Measurements from ENCODE around the gene ST7.

Gene ST7

DNA sequence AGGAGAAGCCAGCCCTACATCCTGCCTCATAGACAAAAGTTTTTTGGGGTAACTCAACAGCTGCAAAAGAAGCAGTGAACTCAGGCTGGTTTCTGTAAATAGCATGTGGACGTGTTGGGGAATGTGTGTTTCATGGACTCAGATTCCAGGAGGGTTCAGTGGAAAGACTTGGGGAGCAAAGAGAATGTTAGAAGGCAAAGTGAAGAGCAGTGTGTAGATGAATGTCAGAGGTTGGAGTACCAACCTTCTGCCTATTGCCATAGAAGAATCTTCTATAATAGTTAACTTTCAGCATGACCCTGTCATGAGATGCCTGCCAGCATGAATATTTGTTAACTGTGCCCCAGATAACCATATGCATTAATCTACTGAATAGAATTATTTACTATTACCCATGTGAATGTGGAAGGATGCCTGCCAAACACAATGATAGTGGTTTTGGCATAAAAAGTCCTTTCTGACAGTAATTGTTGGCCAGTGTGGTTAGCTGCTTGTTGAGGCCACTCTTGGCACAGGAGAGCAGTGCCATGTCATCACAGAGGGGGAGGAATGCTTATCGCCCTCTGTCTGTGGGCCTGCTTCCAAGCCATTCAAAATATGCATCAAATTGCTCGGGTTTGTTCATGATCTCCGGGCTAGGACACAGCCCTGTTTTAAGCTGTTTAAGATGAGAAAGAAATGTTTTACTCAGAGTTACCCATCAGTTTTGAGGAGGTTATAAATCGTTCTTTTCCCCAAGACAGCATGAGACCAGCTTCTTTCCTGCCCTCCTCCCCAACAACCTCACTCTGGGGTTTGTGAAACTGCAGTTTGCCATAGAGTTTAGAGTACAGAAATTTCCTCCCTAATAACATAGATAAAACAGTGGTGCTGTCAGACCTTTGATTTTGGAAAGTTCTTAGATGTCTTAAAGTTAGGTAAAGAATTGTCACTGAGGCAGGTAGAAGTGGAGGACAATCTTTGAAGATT is 204.2 kb downstream of the ST7 start:
- POLR2A ChIA-PET = no interaction called here
- DNase-seq (ENCODE audit: extremely low spot score) = no peak

GRCh38 chr7:117158941-117159697 is 205.8 kb downstream of the ST7 start:
- ChIA-PET POLR2A (interaction anchor here (0.9 kb wide), 1 partner anchor 8 kb away, joined by 3 read pairs; no protein-coding TSS in a partner anchor), CTCF (no interaction called here)
- DNase-seq (ENCODE audit: extremely low spot score) = no peak
- TF ChIP-seq FOXK2 (IDR thresholded peaks at IDR 0.05) = no peak

More for the DNA sequence above, 204.2 kb downstream of the ST7 start:
- CTCF ChIA-PET = no interaction called here
- no peak for TF ChIP-seq ARNT (IDR thresholded peaks at IDR 0.05)
- no peak for TF ChIP-seq L3MBTL2 (conservative IDR thresholded peaks at IDR 0.05)
- no peak for TF ChIP-seq TARDBP (IDR thresholded peaks at IDR 0.05)
- no peak for TF ChIP-seq LEF1 (IDR thresholded peaks at IDR 0.05; ENCODE audit: borderline replicate concordance)

GRCh38 chr7:117163101-117163500 is 209.8 kb downstream of the ST7 start:
- ChIA-PET POLR2A (no interaction called here), CTCF (no interaction called here)
- TF ChIP-seq FOXK2 (IDR thresholded peaks at IDR 0.05) (no peak), SUZ12 (IDR thresholded peaks at IDR 0.05) (no peak), HDGF (IDR thresholded peaks at IDR 0.05; ENCODE audit: borderline replicate concordance) (no peak), LEF1 (IDR thresholded peaks at IDR 0.05; ENCODE audit: borderline replicate concordance) (no peak), ZNF384 (IDR thresholded peaks at IDR 0.05) (no peak), ARNT (IDR thresholded peaks at IDR 0.05) (no peak), CTBP1 (IDR thresholded peaks at IDR 0.05; ENCODE audit: borderline replicate concordance) (no peak), L3MBTL2 (conservative IDR thresholded peaks at IDR 0.05) (no peak), NFRKB (IDR thresholded peaks at IDR 0.05) (no peak), TARDBP (IDR thresholded peaks at IDR 0.05) (no peak), ELF4 (IDR thresholded peaks at IDR 0.05) (no peak), BHLHE40 (IDR thresholded peaks at IDR 0.05; ENCODE audit: borderline replicate concordance) (no peak), FOXM1 (IDR thresholded peaks at IDR 0.05; ENCODE audit: borderline replicate concordance) (no peak)
- TF ChIP-seq, protein P1, sequence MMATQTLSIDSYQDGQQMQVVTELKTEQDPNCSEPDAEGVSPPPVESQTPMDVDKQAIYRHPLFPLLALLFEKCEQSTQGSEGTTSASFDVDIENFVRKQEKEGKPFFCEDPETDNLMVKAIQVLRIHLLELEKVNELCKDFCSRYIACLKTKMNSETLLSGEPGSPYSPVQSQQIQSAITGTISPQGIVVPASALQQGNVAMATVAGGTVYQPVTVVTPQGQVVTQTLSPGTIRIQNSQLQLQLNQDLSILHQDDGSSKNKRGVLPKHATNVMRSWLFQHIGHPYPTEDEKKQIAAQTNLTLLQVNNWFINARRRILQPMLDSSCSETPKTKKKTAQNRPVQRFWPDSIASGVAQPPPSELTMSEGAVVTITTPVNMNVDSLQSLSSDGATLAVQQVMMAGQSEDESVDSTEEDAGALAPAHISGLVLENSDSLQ (IDR thresholded peaks at IDR 0.05) = no peak
- DNase-seq (ENCODE audit: extremely low spot score) = no peak

DNA sequence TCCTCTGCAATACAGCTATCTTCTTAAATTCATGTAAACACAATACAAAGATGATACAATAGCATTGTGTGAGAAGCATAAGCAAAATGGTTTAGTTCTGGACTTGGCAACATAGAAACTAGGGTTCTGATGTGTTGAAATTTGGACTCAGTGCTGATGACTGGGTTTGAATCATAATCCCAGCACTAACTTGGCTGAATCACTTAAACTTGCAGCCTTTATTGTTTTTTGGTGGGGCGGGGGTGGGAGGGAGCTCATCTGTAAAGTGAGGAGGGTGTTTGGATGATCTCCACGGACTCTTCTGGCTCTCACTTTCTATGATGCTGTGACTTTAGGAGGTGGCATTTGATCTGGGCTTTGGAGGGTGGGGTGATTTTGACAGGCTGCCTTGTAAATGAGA is 211.3 kb downstream of the ST7 start:
- ChIA-PET CTCF (no interaction called here), POLR2A (no interaction called here)
- no peak for TF ChIP-seq L3MBTL2 (conservative IDR thresholded peaks at IDR 0.05)
- TF ChIP-seq FOXM1 (IDR thresholded peaks at IDR 0.05; ENCODE audit: borderline replicate concordance) = no peak
- TF ChIP-seq TARDBP (IDR thresholded peaks at IDR 0.05) = no peak
- no peak for TF ChIP-seq ELF4 (IDR thresholded peaks at IDR 0.05)
- DNase-seq (ENCODE audit: extremely low spot score) = no peak

GRCh38 chr7:117165656-117166055 is 212.4 kb downstream of the ST7 start:
- no peak for TF ChIP-seq ARNT (IDR thresholded peaks at IDR 0.05)
- TF ChIP-seq, protein P1 (IDR thresholded peaks at IDR 0.05) = no peak
- TF ChIP-seq TARDBP (IDR thresholded peaks at IDR 0.05) = no peak
- DNase-seq (ENCODE audit: extremely low spot score) = no peak
- CTCF ChIA-PET = no interaction called here
- POLR2A ChIA-PET = no interaction called here

DNA sequence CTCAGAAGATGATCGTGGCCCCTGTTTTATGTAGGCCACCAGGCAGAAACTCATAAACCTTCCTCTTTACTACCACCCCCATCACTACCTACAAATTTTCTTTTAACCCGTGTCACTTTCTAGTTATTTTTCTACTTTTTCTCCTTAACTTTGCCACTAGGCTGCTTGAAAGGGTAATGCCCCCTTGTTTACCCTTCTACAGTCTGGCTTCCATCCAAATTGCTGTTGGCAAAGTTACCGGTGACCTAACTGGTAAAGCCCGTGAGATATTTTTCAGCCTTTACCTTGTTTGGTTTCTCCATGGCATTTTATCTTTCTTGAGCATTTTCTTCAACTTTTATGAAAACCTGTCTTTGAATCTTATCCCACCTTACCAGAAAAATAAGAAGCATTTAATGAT is 216.6 kb downstream of the ST7 start:
- DNase-seq (ENCODE audit: extremely low spot score) = no peak
- TF ChIP-seq CTBP1 (IDR thresholded peaks at IDR 0.05; ENCODE audit: borderline replicate concordance) = no peak
- no peak for TF ChIP-seq FOXM1 (IDR thresholded peaks at IDR 0.05; ENCODE audit: borderline replicate concordance)
- TF ChIP-seq L3MBTL2 (conservative IDR thresholded peaks at IDR 0.05) = no peak
- no peak for TF ChIP-seq SUZ12 (IDR thresholded peaks at IDR 0.05)
- TF ChIP-seq SP1 (IDR thresholded peaks at IDR 0.05) = no peak
- TF ChIP-seq ZNF384 (IDR thresholded peaks at IDR 0.05) = no peak
- no peak for TF ChIP-seq FOXK2 (IDR thresholded peaks at IDR 0.05)
- TF ChIP-seq ARNT (IDR thresholded peaks at IDR 0.05) = no peak
- POLR2A ChIA-PET = no interaction called here
- CTCF ChIA-PET = no interaction called here

- ChIA-PET CTCF (no interaction called here), POLR2A (no interaction called here)
- DNase-seq (ENCODE audit: extremely low spot score) = peak; percentile 22
- TF ChIP-seq BHLHE40 (IDR thresholded peaks at IDR 0.05; ENCODE audit: borderline replicate concordance) (no peak), FOXM1 (IDR thresholded peaks at IDR 0.05; ENCODE audit: borderline replicate concordance) (no peak), FOXA1 (IDR thresholded peaks at IDR 0.05) (no peak), ZNF384 (IDR thresholded peaks at IDR 0.05) (no peak), L3MBTL2 (conservative IDR thresholded peaks at IDR 0.05) (no peak), SP1 (IDR thresholded peaks at IDR 0.05) (no peak), ELF4 (IDR thresholded peaks at IDR 0.05) (no peak), HDGF (IDR thresholded peaks at IDR 0.05; ENCODE audit: borderline replicate concordance) (no peak), TARDBP (IDR thresholded peaks at IDR 0.05) (no peak), LEF1 (IDR thresholded peaks at IDR 0.05; ENCODE audit: borderline replicate concordance) (no peak), CTBP1 (IDR thresholded peaks at IDR 0.05; ENCODE audit: borderline replicate concordance) (no peak), FOXK2 (IDR thresholded peaks at IDR 0.05) (no peak), SUZ12 (IDR thresholded peaks at IDR 0.05) (no peak), ARNT (IDR thresholded peaks at IDR 0.05) (no peak), NFRKB (IDR thresholded peaks at IDR 0.05) (no peak)
- TF ChIP-seq, protein P1 (IDR thresholded peaks at IDR 0.05) = no peak
Measured at GRCh38 chr7:117171106-117171505, 217.8 kb downstream of the ST7 start.

All from HEK293T (cell line).